HL-60/S4 treated with retinoic acid at 250 ng/mL for 4 days and 3 days (cell line): ENCODE measurements around the gene SLC16A6.
"Not testable (repeated sequence)": the region's sequence is repeated elsewhere in the genome, so short reads cannot be mapped to it uniquely, and the experiment has no call there.

ENCODE experiments used
- in situ Hi-C: fragments of 300-500 bp; cut with MboI; formaldehyde crosslinking; loops from 2 replicates; pipeline ENCODE4 v1.7.0; 2022; ENCODE audit warnings: low sequenced_read_pairs

SLC16A6 gene

GRCh38 chr17:68253426-68253825, 37.5 kb downstream of the SLC16A6 start:
- in situ Hi-C loops = not testable (repeated sequence)

- in situ Hi-C loops = no loop called here
Measured at GRCh38 chr17:68249354-68249765, 41.6 kb downstream of the SLC16A6 start.

- in situ Hi-C loops = no loop called here
Measured at GRCh38 chr17:68248891-68249290, 42.0 kb downstream of the SLC16A6 start.

- in situ Hi-C loops = no loop called here
Measured at GRCh38 chr17:68248199-68248825, 42.6 kb downstream of the SLC16A6 start.

- in situ Hi-C loops = no loop called here
Measured at GRCh38 chr17:68247445-68248198, 43.3 kb downstream of the SLC16A6 start, which contains the start of gene AMZ2. Gene AMZ2 (plus strand): TSS chr17:68248043. CDS start chr17:68250188, 2,145 bp downstream.

GRCh38 chr17:68246271-68247028, 44.5 kb downstream of the SLC16A6 start:
- in situ Hi-C loops = no loop called here

GRCh38 chr17:68239632-68240366, 51.1 kb downstream of the SLC16A6 start:
- in situ Hi-C loops = no loop called here

- in situ Hi-C loops = no loop called here
Measured at GRCh38 chr17:68238871-68239253, 52.1 kb downstream of the SLC16A6 start.

GRCh38 chr17:68238164-68238870, 52.6 kb downstream of the SLC16A6 start:
- in situ Hi-C loops = no loop called here

GRCh38 chr17:68237369-68238163, 53.4 kb downstream of the SLC16A6 start:
- in situ Hi-C loops = not testable (repeated sequence)

- in situ Hi-C loops = not testable (repeated sequence)
Measured at GRCh38 chr17:68235336-68235791, 55.6 kb downstream of the SLC16A6 start.

- in situ Hi-C loops = not testable (repeated sequence)
Measured at GRCh38 chr17:68234726-68235335, 56.1 kb downstream of the SLC16A6 start.

GRCh38 chr17:68232741-68233140, 58.2 kb downstream of the SLC16A6 start:
- in situ Hi-C loops = not testable (repeated sequence)

GRCh38 chr17:68231541-68231940, 59.4 kb downstream of the SLC16A6 start:
- in situ Hi-C loops = no loop called here

GRCh38 chr17:68231131-68231530, 59.8 kb downstream of the SLC16A6 start:
- in situ Hi-C loops = not testable (repeated sequence)

- in situ Hi-C loops = no loop called here
Measured at GRCh38 chr17:68229619-68230018, 61.3 kb downstream of the SLC16A6 start.

GRCh38 chr17:68228817-68229570, 61.9 kb downstream of the SLC16A6 start:
- in situ Hi-C loops = no loop called here

- in situ Hi-C loops = not testable (repeated sequence)
Measured at GRCh38 chr17:68228039-68228680, 62.8 kb downstream of the SLC16A6 start.
